Measurements from ENCODE around the gene WHRN.

WHRN gene

DNA sequence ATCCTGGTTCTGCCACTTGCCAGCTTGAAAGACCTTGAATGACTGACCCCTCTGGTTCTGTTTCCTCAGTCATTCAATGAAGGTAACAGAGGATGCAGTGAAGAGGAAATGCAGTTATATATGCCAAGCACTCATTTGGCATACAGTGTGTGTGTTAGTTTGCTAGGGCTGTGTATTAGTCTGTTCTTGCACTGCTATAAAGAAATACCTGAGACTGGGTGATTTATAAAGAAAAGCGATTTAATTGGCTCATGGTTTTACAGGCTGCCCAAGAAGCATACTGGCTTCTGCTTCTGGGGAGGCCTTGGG lies 8.6 kb upstream of the WHRN start:
- DNase-seq (ENCODE audit: low read depth, low spot score), result no peak

DNA sequence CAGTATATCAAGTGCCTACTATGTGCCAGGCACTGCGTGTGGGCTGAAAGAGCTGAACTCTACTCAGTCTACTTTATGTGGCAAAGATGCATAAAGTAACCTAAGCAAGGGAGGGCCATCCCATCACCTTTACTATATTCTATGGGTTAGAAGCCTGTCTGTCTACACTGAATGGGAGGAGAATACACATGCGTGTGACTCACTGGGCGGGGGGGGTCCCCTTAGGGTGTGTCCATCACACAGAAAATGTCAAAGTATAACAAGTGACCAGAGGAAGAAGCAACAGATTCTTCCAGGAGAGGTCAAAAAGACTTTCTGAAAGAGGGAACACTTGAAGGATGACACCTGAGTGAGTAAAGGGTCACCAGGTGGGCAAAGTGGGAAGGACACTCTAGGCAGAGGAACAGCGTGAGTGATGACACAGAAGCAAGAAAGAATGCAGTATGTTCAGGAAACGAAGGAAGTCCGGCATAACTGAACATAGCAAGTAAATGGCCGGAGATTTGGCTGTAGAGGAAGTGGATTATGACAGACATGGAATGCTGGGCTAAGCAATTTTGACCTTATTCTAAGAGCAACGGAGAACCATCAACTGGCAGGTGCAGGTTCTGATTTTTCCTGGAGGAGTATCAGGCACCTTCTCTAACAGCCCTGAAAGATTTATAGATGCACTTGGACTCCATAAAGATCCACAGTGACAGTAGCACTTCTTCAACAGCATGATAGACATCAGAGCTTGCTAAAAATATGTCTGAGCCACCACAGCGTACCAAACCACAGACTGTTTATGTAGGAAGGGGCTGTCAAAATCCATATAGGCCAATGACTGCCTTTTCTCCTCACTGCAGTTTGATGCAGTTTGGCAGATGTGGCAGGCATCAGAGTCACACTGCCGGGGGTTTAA lies 8.0 kb upstream of the WHRN start:
- no peak for DNase-seq (ENCODE audit: low read depth, low spot score)

DNA sequence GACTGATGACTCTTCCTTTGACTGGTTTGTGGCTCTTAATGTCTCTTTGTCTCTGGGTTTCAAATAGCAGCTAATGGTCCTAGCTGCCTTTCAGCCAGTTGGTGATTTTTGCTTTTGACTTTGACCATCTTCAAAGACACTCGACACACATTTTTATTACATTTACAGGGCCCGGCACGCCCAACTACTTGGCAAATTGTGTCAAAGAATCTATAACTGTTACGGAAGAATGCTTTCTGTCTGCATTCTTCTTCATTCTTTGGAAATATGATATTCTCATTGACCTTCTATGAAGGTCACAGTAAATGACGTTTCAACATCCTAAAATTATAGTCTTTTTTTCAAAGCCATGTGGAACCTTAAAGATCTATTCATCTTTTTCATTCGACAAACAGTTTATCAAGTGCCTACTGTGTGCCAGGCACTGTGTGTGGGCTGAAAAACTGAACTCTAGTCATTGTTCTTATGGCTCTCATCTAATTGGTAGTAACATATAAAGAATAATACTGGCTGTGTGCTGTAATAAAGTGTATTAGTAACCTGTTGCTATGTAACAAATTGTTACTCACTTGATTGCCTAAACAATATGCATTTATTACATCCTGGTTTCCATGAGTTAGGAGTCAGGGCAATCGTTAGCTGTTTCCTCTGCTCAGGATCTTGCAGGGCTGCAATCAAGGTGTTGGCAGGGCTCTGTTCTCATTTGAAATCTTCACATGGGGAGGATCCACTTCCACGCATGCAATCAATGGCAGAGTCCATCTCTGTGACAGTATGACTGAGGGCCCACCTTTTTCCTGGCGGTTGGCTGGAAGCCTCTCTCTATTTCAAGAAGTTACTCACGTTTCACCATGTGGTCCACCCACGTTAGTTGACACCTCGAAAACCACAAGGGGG lies 7.0 kb upstream of the WHRN start:
- DNase-seq (ENCODE audit: low read depth, low spot score), result no peak

DNA sequence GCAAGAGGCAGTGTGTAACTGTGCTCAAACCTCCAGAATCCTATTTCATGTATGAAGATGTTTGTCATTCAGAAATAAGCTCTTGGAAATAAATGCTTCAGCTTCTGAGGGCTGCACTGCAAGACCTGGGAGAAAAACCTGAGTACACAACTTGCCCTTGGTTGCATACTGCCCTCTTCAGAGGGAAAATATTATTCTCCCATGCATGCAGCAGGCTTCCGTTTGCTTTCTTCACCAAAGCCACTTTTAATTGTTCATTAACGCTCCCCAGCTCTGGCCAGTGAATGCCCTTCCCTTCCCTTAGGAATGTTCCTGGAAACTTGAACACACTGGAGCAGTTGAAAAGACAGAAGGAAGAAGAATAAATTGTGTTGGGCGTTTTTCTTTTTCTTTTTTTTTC lies 2.5 kb upstream of the WHRN start:
- no peak for DNase-seq (ENCODE audit: low read depth, low spot score)

DNA sequence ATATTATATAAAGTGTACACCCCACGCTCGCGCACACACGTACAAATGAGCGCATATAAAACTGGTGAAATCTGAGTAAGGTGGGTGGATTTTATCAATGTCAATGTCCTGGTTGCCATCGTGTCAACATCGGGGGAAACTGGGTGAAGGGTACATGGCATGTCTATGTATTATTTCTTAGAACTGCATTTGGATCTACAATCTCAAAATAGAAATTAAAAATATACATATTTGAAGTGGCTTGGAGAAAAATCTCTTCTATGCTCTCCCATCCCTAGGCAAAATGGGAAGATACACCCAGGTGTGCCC lies 763 bp upstream of the WHRN start:
- DNase-seq (ENCODE audit: low read depth, low spot score), result no peak

DNA sequence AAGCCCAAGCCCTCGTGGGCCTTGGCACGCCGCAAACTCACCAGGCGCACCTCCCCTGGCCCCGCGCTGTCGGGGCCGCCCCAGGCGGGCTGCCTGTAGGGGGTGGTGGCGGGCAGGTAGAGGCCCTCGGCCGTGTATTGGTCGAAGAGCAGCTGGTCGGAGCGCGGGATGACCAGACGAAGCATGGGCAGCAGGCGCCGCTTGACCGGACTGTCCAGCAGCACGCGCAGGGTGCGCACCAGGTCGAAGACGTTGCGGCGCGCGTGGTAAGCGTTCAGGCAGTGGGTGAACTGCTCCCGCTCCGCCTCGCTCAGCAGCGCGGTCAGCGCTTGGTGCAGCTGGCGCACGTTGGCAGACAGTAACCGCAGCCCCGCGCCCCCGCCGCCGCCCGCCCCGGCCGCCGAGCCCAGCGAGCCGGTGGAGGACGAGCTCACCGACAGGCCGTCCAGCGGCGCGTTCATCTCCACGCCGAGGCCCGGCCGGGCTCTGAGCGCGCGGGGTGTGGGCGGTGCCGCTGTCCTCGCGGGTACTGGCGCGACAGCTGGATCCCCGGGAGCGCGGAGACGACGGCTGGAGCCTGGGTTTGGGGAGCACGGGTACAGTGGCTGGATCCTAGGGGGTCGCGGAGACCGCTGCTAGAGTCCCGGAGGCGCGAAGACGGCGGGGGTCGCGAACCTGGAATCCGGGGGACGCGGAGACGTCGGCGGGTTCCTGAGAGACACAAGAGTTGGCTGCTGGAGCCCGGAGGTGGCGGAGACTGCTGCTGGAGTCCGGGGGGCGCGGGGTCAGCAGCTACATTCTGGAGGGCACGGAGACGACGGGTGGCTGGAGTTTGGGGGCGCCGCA lies 709 bp downstream of the WHRN start:
- no peak for DNase-seq (ENCODE audit: low read depth, low spot score)

DNA sequence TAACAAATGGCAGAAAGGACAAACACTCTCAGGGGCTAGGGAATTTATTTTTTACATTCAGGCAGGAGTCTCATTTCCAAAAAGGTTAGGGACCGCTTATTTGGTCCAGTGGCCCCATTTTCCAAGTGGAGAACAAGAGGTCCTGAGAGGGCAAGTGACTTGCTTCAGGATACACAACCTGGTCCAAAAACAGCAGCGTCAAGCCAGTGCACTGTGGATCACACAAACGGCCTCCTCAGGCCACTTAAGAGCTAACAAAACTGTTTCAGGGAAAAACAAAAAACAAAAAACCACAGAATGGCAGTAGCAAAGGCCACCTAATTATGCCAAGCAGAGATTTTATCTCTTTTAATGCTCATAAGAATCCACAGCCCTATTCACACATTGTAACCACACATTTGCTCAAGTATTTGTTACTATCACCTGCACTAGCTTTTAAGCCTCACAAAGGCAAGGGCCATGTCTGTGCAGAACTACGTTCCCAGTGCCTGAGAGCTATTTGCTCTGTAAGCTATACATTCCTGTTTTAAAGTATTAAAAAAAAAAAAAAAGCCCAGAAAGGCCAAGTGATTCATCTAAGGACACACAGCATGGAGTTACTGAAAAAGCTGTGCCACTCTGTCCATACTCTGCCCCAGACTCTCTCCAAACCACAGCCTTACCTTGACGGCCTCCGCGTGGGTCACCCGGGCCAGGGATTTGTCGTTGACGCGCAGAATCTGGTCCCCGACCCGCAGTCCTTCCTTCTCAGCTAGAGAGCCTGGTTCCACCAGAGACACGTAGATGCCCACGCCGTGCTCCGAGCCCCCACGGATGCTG lies 1.5 kb downstream of the WHRN start:
- DNase-seq (ENCODE audit: low read depth, low spot score), result no peak

DNA sequence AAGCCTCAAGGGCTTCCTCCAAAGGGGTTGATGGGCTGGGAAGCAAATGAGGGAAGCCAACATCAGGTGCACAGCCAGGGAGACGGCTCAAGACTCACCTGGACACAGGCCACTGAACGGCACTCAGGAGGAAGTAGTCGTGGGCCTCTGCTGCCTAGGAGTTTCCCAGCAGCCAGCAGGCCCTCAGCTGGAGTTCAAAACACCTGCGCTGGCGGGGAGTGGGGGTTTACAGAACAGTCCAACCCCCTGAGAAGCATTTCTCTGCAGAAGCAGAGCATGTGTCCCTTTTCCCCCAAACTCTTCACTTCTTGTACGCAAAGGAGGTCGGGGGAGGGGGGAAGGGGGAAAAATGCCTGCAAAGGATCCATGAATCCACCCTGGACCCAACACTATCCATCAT lies 2.3 kb downstream of the WHRN start:
- DNase-seq (ENCODE audit: low read depth, low spot score), result no peak

DNA sequence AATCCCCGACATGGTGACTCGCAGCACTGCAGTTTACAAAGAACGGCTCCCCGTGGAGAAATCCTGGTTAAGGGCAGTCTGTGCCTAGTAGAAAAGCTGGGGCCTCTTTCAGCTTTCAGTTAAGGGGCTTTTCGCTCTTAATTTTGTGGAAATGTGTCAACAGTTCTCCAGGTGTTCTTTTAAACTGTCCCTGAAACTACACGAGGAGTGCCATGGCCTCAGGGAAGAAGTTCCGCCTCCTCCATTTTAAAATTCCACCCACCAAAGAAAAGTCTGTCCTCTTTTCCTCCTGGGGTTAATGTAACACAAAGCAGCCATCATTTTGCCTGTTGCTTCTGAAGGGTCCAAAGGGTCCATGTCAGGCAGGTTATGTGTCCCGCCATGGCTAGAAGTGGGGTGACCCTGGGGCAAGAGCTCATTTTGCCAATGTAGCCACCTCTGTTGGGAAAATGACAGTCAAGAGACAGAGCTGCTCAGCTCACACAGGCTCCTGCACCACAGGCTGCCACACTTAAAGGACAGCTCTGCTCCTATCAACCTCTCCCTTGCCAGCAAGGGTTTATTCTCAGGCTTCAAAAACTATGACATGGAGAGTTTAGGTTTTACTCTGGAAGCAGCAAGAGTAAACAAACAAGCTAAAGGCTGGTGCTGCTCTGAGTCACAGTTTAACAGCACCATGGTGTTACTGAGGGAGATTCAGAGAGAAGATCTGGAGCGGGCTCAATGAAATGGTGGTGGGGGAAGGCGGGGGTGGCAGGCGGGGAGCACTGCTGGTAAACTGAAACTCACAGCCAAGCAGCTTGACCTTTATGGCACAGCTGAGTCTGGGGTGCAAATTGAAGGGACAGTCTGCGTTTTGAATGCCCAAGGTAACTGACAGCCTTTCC lies 3.2 kb downstream of the WHRN start:
- DNase-seq (ENCODE audit: low read depth, low spot score), result no peak

DNA sequence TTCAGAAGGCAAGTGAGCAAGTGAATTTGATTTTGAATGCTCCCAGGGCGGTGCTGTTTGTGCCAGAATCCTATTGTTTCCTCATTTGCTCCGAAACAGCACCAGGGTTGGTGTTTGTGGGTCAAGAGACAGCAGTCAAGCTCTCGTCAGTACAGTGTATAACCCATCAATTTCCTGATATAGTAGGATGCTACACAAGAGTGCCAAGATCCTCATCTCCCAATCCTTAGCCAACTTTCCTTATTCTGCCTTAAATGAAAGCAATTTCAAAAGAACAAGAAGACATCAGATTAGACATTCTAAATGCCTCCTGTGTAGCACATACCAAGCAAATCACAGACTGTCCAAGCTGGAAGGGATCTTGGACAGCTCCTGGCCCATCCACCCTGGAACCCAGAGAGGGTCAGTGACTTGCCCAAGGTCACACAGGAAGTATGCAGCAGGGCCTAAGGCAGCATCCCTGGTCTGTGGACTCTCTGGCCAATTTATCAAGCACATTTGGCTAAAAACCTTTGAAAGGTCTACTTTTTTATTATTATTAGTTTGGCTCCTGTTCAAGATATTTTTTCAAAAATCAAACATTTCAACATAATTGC lies 4.5 kb downstream of the WHRN start:
- DNase-seq (ENCODE audit: low read depth, low spot score), result no peak

DNA sequence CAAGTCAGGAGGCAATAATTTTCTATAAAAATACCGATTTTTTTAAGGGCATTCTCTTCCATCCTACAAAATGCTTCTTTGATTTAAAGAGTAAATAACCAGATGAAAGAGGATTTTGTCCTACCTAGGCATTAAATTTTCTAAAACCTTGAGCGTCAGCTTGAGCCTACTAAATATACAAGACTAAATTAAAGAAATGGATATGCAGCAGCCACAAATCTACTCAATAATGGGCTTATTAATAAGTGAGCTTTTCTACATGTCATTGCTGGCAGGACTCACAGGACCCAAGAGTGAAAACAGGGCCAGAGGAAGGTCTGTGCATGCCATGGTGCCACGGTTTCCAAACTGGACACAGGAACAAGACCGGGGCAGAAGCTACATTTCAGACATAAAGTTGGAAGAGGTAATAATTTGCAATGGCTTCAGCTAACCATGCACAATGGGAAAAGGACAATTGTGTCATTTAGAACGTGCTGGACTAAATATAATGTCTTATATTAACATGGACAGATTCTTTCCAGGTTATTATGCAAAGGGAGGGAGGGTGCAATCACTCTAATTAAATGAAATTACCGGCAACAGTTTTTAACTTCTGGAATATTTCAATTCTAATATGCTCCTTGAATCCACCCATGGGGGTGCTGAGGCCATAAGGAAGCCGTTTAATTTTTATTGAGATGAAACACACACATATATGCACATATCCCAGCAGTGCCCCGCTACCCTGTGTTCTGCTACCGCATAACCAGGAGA lies 5.2 kb downstream of the WHRN start:
- no peak for DNase-seq (ENCODE audit: low read depth, low spot score)

DNA sequence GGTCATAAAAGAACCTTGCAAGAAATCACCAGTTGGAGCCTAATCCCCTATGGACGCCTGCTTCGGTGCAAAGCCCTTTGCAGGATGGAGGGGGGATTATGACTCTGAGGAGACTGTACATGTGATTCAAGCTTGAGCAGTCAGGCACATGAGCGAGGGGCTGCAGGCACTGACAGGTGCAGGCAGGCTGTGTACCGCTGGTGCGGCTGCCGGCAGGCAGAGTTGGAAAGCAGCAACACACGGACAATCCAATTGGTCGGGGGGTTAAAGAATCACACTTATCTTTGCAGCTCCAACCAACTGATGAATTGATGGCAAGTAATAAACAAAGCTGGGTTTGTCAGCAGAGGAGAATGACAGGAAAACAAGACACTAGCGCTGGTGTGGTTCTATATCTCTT lies 5.7 kb downstream of the WHRN start:
- no peak for DNase-seq (ENCODE audit: low read depth, low spot score)

DNA sequence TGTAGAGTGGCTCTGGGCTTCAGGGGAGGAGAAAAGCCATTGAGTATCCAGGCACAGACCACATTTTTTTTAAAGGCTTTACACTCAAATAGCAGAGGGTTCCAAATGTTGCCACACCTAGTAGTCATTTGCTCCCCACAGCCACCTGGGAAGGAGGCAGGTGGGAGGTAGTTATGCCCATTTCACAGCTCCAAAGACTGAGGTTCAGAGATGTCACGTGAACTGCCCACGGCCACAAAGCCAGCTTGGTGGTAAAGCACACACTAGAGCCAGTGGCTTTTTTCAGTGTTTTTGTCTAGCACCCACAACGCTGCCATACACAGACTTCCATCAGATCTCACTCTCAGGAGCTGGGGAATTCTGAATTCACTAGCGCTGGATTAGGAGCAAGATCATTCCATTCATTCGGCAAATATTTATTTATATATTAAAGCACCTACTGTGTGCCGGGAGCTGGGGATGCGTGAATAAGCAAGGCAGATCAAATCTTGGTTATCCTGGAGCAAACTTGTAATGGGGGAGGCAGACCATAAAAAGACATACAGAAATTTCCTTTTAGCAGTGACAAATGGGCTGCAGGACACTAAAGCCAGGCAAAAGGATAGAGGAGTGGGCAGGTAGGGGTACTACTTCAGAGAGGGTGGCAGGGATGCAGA lies 7.4 kb downstream of the WHRN start:
- no peak for DNase-seq (ENCODE audit: low read depth, low spot score)

DNA sequence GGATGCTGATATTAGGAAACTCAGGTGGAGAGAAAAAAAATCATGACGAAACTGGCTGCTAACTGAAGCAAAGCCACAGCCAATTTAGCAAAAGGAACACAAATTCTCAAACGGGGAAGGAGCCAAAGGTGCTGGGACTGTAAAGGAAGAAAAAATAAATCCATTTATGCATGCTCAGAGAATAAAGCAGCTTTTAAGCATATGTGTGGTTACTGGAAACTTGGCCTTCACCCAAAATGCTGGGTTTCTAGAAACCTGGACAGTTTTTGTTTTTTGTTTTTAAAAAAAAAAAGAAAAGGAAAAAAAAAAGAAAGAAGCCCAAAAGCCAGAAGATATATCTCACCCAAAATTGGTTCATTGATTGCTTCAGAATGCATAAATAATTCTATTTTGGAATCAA lies 8.0 kb downstream of the WHRN start:
- DNase-seq (ENCODE audit: low read depth, low spot score), result no peak

DNA sequence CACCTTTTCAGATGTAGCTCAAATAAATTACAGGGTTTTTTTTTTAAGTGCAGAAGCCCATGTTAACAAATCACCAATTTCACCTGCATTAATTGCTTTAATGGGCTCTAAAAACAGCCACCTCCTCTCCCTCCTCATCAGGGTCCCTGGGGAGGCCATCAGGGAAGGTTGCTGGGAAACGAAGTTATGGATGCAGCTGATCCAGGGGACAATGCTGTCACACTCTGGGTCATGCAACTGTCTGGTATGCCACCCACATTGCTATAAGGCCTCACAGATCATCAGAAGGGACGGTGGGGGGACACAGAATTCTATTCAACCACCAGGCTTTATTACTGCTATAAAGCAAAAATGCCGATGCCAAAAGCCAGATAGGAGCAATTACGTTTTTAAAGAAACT lies 9.3 kb downstream of the WHRN start:
- no peak for DNase-seq (ENCODE audit: low read depth, low spot score)

DNA sequence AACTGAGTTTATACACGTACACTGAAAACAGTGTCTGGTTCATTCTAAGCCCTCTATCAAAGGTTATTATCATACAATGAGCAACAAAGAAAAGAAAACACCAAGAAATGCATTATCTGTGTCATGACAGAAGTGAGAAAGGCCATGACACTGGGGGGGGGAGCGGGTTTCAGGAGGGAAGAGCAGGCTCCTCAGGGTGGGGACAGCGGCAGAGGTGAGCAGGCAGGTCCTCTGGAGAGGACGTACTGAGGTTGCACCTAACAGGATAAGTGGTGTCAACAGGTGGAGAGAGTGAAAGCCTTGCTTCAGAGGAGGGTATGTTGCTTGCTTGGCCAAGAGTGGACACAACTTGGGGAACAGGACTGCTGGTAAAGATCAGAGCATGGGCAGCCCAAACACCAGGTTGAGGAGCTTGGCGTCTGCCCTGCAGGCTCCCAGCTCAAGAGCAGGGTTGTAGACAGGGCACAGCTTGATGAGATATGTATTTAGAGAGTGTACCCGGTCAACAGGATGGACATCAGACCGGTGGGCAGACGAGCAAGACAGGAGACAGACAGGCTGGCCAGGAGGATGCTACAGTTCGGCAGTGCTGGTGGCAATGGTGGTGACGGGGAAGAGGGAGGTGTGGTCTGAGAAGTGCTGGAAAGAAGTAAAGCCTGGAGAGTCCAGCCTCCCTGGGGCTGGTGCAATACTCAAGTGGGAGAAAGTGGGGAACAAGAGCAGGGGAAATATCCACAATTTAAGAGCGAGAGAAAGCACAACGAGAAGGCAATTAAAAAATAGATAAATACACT lies 10.3 kb downstream of the WHRN start:
- no peak for DNase-seq (ENCODE audit: low read depth, low spot score)

DNA sequence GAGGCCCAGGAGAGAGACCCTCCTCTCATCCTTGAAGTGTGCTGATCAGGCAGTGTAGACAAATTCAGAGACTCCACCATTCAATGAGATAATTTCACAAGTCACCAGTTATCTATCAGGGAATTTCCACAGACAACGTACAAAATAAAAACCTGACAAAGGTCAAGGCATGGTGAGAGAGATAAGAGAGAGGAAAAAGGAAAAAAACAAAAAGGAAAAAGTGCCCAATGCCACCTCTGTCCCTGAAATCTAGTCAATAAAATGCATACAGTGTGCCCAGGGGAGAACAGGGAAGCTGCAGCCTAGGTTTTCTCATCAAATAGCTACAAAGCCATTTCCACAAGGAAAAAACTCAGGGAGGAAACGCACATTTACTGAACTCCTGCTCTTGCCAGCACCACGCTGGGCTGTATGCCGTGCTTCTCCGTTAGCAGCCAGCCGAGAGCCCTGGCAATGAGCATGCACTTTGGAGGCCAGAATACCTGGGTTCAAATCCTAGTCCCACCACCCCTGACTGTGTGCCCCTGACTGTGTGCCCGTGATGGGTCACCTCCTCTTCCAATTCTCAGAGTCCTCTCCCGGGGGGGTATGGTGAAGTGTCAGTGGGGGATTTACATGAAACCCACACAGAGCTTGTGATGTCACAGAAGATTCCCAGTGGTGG lies 11.6 kb downstream of the WHRN start:
- no peak for DNase-seq (ENCODE audit: low read depth, low spot score)

Data from activated naive CD8-positive, alpha-beta T cell treated with anti-CD3 and anti-CD28 coated beads, Interleukin-2, amount 50 U/mL, for 16 hours (primary cell).